ENCODE data around the gene SLC24A3.

DNA sequence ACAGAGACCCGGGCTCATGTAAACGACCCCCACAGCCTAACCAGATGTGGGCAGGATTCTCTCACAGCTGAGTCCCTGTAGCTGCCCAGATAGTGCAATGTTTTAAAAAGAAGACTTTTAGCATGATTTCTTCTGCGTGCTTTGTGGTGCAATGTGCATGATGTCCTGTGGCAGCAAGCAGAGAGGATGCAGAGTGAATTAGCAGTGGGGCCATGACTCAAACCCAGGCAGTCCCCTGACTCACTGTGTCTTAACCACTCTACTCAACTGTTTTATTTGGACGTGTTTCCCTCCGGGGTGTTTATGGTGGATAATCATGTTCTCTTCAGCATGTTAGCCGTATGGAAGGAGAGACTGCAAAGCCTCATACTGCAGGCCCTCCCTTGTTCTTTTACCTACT lies 247.9 kb downstream of the SLC24A3 start:
- TF ChIP-seq CTCF (IDR thresholded peaks at IDR 0.05; ENCODE audit: low read depth, low read length), result no peak
- no peak for TF ChIP-seq EZH2phosphoT487 (IDR thresholded peaks at IDR 0.05; ENCODE audit: low read depth)
